ENCODE results near the gene SZT2. TPM values are rescaled to one million over a fixed set of nuclear protein-coding genes. Genes with fewer than 3 reads are reported as not detected.

SZT2 gene
- total and polyA plus RNA-seq, 2 of the 4 experiments (the other 2 are of a cell fraction): 9.5 to 14.3 TPM

- H2BK5ac ChIP-seq (ENCODE audit: low read depth, low read length, poor library complexity, severe bottlenecking): peak overlapping the region; percentile 57
- ATAC-seq (ENCODE audit: low read depth) (no peak), DNase-seq (peak; percentile 36)
- peaks cover 8% of the 10 kb centered on the region for H3K9me3 ChIP-seq (ENCODE audit: control insufficient read depth, insufficient read depth, low read length)
- peak overlapping the region; percentile 40 to 75; a peak in 3 of 4 replicates for H4K8ac ChIP-seq (ENCODE audit: low read depth in 2 of 2, low read length in 2 of 2)
- no peak overlapping the region for H3K4me2 ChIP-seq (ENCODE audit: low read depth, low read length)
- no peaks in the 10 kb centered on the region for H3K9me1 ChIP-seq (ENCODE audit: insufficient read depth, low read length)
- H2BK120ac ChIP-seq (ENCODE audit: low read depth, low read length): no peak overlapping the region
- H3K4me1 ChIP-seq (ENCODE audit: control insufficient read depth, insufficient read depth, low read length): peaks cover 6% of the 10 kb centered on the region
- H3K4me3 ChIP-seq (ENCODE audit: insufficient read depth, low read depth, low read length): no peak overlapping the region
- H3K4ac ChIP-seq (ENCODE audit: low read depth, low read length): peak overlapping the region; percentile 60; the same call in 1 of the 2 replicates
- H2BK15ac ChIP-seq (ENCODE audit: low read depth, low read length): peak overlapping the region; percentile 48; the same call in 1 of the 3 replicates
- H3K27ac ChIP-seq (ENCODE audit: insufficient read depth, low read length): no peak overlapping the region
- TF ChIP-seq RFX5 (IDR thresholded peaks at IDR 0.05; ENCODE audit: low read depth, low read length) (no peak), CHD1 (IDR thresholded peaks at IDR 0.05; ENCODE audit: low read depth, low read length) (no peak), SMC3 (IDR thresholded peaks at IDR 0.05; ENCODE audit: low read depth, low read length) (no peak), MAZ (IDR thresholded peaks at IDR 0.05; ENCODE audit: borderline replicate concordance, low read depth, low read length) (no peak), FOS (IDR thresholded peaks at IDR 0.05; ENCODE audit: low read depth, low read length) (no peak), CTCF (conservative IDR thresholded peaks at IDR 0.05; ENCODE audit: low read depth, low read length) (no peak)
- TF ChIP-seq, protein P1, sequence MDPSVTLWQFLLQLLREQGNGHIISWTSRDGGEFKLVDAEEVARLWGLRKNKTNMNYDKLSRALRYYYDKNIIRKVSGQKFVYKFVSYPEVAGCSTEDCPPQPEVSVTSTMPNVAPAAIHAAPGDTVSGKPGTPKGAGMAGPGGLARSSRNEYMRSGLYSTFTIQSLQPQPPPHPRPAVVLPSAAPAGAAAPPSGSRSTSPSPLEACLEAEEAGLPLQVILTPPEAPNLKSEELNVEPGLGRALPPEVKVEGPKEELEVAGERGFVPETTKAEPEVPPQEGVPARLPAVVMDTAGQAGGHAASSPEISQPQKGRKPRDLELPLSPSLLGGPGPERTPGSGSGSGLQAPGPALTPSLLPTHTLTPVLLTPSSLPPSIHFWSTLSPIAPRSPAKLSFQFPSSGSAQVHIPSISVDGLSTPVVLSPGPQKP (IDR thresholded peaks at IDR 0.05; ENCODE audit: borderline replicate concordance, low read depth, low read length): no peak
- dilution Hi-C loops (cut with HindIII; ENCODE audit: low sequenced_read_pairs, unreplicated experiment) (no loop called here), in situ Hi-C loops (cut with MboI; ENCODE audit: low sequenced_read_pairs) (no loop called here), intact Hi-C loops (cut with micrococcal nuclease) (no loop called here)
- no peaks in the 10 kb centered on the region for H4K20me1 ChIP-seq (ENCODE audit: insufficient read depth, low read length)
- H2AFZ ChIP-seq (replicated peaks; ENCODE audit: low read length, poor library complexity): no peak overlapping the region
- POLR2A ChIA-PET (ENCODE audit: unreplicated experiment): no interaction called here
- H4K5ac ChIP-seq (ENCODE audit: low read depth, low read length): peak overlapping the region; percentile 0; the same call in 1 of the 2 replicates
- peak overlapping the region; percentile 3; the same call in 1 of the 2 replicates for H3K18ac ChIP-seq (ENCODE audit: low read depth, low read length)
- WGBS, 2 experiments (ENCODE audit: extremely low coverage in 2 of 2, insufficient read length in 1 of 2): no CpG with 5 or more reads among the region's 2 CpGs
- no peak overlapping the region for H3K23ac ChIP-seq (ENCODE audit: low read depth, low read length)
- no peaks in the 10 kb centered on the region for H3K36me3 ChIP-seq (ENCODE audit: control insufficient read depth, insufficient read depth, low read length)
- no peak overlapping the region for H2AK9ac ChIP-seq (replicated peaks; ENCODE audit: low read depth, low read length, poor library complexity)
- no peaks in the 10 kb centered on the region for H3K79me1 ChIP-seq (ENCODE audit: low read depth in 1 of 2, low read length in 2 of 2)
- CTCF ChIA-PET: no interaction called here
- H3K56ac ChIP-seq (ENCODE audit: extremely low read depth, insufficient read depth, low read length): 0 out of 2 replicates have a peak overlapping the region, but pooled peaks have one; percentile 6
- H3K9ac ChIP-seq (ENCODE audit: low read depth, low read length): no peak overlapping the region
- H2BK20ac ChIP-seq (ENCODE audit: low read depth, low read length): peak overlapping the region; percentile 42; the same call in 1 of the 2 replicates
- no peak overlapping the region for H2AK5ac ChIP-seq (ENCODE audit: low read depth, low read length)
- H3K14ac ChIP-seq (replicated peaks; ENCODE audit: low read depth, low read length): peak overlapping the region; percentile 45; the same call in 1 of the 2 replicates
- no TSS peak for BruUV-seq (replicated peaks)
- H4K91ac ChIP-seq (ENCODE audit: insufficient read depth, low read depth, low read length): peak overlapping the region; percentile 43; the same call in 1 of the 2 replicates
- no peaks in the 10 kb centered on the region for H3K27me3 ChIP-seq (ENCODE audit: control insufficient read depth, insufficient read depth, low read length)
Observed at GRCh38 chr1:43492826-43493225, 103.1 kb downstream of the SZT2 start.
